Tibial nerve (tissue), 4 donors: ENCODE results near the gene PDHB. TPM values are rescaled to one million over a fixed set of nuclear protein-coding genes. Genes with fewer than 3 reads are reported as not detected.

Source experiments
- DNase-seq, 2 donors: peaks; one replicate each; pipeline ENCODE4 v3.0.0-alpha.2; 2019; ENCODE audit warnings: low spot score in 2 of 2
- H3K27ac ChIP-seq, 4 donors: fragments of 200-600 bp; sonication (generic) in 3 of 4; one replicate each; pipeline ENCODE4 v1.5.1; 2017 to 2019; ENCODE audit warnings: mild to moderate bottlenecking in 1 of 4
- H3K27me3 ChIP-seq, 2 donors: fragments of 200-600 bp; sonication (generic) in 1 of 2; one replicate each; pipeline versions ENCODE4 v1.5.1 to v1.6.0; 2017 to 2019
- H3K36me3 ChIP-seq, 3 donors: fragments of 200-600 bp; sonication (generic); one replicate each; pipeline ENCODE4 v1.5.1; 2018 to 2019
- H3K4me1 ChIP-seq, 4 donors: fragments of 200-600 bp; sonication (generic) in 3 of 4; one replicate each; pipeline ENCODE4 v1.5.1; 2017 to 2019
- H3K4me3 ChIP-seq, 4 donors: fragments of 200-600 bp; sonication (generic) in 3 of 4; one replicate each; pipeline ENCODE4 v1.5.1; 2017 to 2019; ENCODE audit warnings: mild to moderate bottlenecking in 1 of 4, moderate library complexity in 1 of 4
- H3K9me3 ChIP-seq, 4 donors: fragments of 200-600 bp; sonication (generic) in 3 of 4; one replicate each; pipeline ENCODE4 v1.5.1; 2017 to 2019
- CTCF ChIP-seq, 5 experiments: fragments of 200-600 bp in 3 of 5; fragments of 450-650 bp in 2 of 5; sonication (generic) in 3 of 5; IDR thresholded peaks; one replicate each; pipeline ENCODE4 v1.5.1; 2016 to 2019; ENCODE audit warnings: antibody characterized with exemption in 5 of 5, mild to moderate bottlenecking in 3 of 5, moderate library complexity in 2 of 5
- EP300 ChIP-seq, 2 donors: sonication (generic); formaldehyde crosslinking; IDR thresholded peaks; one replicate each; pipeline ENCODE4 v1.6.1; 2017; ENCODE audit warnings: antibody characterized with exemption in 2 of 2, mild to moderate bottlenecking in 1 of 2
- POLR2A ChIP-seq, 2 donors: fragments of 450-650 bp; IDR thresholded peaks; one replicate each; pipeline ENCODE4 v1.6.1; 2017; ENCODE audit warnings: antibody characterized with exemption in 2 of 2, mild to moderate bottlenecking in 2 of 2, moderate library complexity in 2 of 2
- WGBS, 2 donors: methylation state at CpG; one replicate each; pipeline ENCODE4 v1.1.5; 2018; 5-methylcytosine and 5-hydroxymethylcytosine counted together
- total RNA-seq, 4 donors: library from RNA; depleted of rRNA; stranded (reverse); fragments of >200 nt; gene quantifications; one replicate each; pipeline ENCODE4 v1.1.0, GENCODE V29; 2016

The PDHB gene
- total RNA-seq, 4 donors from 2014 or later, result 49.8 to 66.7 (median 55.6) TPM

GRCh38 chr3:58469096-58469495, 35.5 kb upstream of the PDHB start:
- no peaks in the 10 kb centered on the region for H3K9me3 ChIP-seq
- H3K27me3 ChIP-seq, result no peaks in the 10 kb centered on the region
- no peaks in the 10 kb centered on the region for H3K36me3 ChIP-seq
- TF ChIP-seq CTCF (IDR thresholded peaks at IDR 0.05) (no peak), EP300 (IDR thresholded peaks at IDR 0.05) (no peak), POLR2A (IDR thresholded peaks at IDR 0.05) (no peak)
- no peak overlapping the region for H3K27ac ChIP-seq
- DNase-seq, result no peak
- WGBS, 2 donors, result 75 to 80% methylated on average over 4 of the region's 4 CpGs
- no peak overlapping the region for H3K4me3 ChIP-seq
- peaks cover 0 to 13% (median 8%) of the 10 kb centered on the region in 4 donors for H3K4me1 ChIP-seq

DNA sequence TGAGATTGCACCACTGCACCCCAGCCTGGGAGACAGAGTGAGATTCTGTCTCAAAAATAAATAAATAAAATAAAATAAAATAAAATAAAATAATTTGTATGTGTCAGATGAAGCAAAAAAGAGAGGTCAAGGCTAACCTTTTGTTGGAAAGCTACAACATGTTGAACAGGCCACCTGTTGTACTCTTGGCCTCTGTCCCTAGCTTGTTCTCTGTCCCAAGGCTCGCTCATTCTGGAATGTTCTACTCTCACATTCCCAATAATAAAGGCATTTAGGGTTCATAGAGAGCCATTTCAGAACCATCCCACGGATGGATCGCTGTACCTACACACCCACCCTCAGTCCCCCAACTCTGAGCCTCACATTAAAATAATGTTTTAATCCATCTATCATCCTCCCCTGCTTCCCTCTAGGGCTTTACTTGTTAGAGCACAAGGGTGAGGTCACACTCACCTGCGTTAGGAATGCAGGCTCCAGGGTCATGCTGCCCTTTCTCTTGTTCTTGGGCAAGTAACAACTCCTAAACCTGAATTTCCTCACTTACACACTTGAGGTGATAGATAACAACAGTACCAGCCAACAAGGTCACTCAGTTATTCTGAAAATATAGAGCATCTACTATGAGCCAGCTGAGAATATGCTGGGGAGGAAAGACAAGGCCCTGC, 33.4 kb upstream of the PDHB start:
- no peaks in the 10 kb centered on the region for H3K36me3 ChIP-seq
- no peaks in the 10 kb centered on the region for H3K9me3 ChIP-seq
- DNase-seq, result no peak
- no peaks in the 10 kb centered on the region for H3K27me3 ChIP-seq
- H3K4me3 ChIP-seq, result no peak overlapping the region
- H3K4me1 ChIP-seq, result peaks cover 0 to 21% (median 11%) of the 10 kb centered on the region in 4 donors
- H3K27ac ChIP-seq, result no peak overlapping the region
- 71 to 75% methylated on average over 4 of the region's 4 CpGs for WGBS, 2 donors
- TF ChIP-seq CTCF (IDR thresholded peaks at IDR 0.05) (no peak), POLR2A (IDR thresholded peaks at IDR 0.05) (no peak), EP300 (IDR thresholded peaks at IDR 0.05) (no peak)

DNA sequence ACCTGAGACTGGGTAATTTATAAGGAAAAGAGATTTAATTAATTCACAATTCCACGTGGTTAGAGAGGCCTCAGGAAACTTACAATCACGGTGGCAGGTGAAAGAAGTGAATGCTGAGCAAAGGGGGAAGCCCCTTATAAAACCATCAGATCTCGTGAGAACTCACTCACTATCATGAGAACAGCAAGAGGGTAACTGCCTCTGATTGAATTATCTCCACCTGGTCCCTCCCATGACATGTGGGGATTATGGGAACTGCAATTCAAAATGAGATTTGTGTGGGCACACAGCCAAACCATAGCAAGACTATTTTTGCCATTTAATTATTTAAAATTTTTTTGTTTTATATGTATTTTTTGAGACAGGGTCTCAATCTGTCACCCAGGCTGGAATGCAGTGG, 31.2 kb upstream of the PDHB start:
- no peaks in the 10 kb centered on the region for H3K9me3 ChIP-seq
- no peak overlapping the region for H3K27ac ChIP-seq
- no peaks in the 10 kb centered on the region for H3K27me3 ChIP-seq
- H3K36me3 ChIP-seq, result no peaks in the 10 kb centered on the region
- DNase-seq, result no peak
- H3K4me1 ChIP-seq, result peaks cover 0 to 17% (median 0%) of the 10 kb centered on the region in 4 donors
- H3K4me3 ChIP-seq, result no peak overlapping the region
- TF ChIP-seq EP300 (IDR thresholded peaks at IDR 0.05) (no peak), CTCF (IDR thresholded peaks at IDR 0.05) (no peak), POLR2A (IDR thresholded peaks at IDR 0.05) (no peak)
- WGBS, 2 donors, result 78 to 82% methylated on average over 3 of the region's 3 CpGs

DNA sequence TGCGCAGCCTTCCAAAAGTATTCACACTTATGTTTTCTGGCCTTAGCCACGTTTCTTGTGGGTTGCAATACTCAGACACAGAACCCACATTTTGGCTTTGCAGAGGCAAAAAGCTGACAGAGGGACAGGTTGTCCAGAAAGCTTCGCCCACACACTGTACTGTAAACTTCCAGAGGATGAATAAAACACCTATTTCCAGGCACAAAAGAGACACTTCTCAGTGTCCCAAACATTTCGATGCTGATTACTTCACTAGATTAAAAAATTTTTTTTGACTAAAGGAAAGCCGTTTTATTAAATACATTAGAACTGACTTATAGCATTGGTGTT, 30.3 kb upstream of the PDHB start:
- no peaks in the 10 kb centered on the region for H3K9me3 ChIP-seq
- H3K27me3 ChIP-seq, result no peaks in the 10 kb centered on the region
- peaks cover 0 to 17% (median 0%) of the 10 kb centered on the region in 4 donors for H3K4me1 ChIP-seq
- WGBS, 2 donors, result 34 to 41% methylated on average over 5 of the region's 5 CpGs
- peak overlapping the region in 1 of 4 donors; percentile 33 for H3K4me3 ChIP-seq
- no peak for DNase-seq
- H3K27ac ChIP-seq, result no peak overlapping the region
- TF ChIP-seq POLR2A (IDR thresholded peaks at IDR 0.05), result no peak
- H3K36me3 ChIP-seq, result no peaks in the 10 kb centered on the region

DNA sequence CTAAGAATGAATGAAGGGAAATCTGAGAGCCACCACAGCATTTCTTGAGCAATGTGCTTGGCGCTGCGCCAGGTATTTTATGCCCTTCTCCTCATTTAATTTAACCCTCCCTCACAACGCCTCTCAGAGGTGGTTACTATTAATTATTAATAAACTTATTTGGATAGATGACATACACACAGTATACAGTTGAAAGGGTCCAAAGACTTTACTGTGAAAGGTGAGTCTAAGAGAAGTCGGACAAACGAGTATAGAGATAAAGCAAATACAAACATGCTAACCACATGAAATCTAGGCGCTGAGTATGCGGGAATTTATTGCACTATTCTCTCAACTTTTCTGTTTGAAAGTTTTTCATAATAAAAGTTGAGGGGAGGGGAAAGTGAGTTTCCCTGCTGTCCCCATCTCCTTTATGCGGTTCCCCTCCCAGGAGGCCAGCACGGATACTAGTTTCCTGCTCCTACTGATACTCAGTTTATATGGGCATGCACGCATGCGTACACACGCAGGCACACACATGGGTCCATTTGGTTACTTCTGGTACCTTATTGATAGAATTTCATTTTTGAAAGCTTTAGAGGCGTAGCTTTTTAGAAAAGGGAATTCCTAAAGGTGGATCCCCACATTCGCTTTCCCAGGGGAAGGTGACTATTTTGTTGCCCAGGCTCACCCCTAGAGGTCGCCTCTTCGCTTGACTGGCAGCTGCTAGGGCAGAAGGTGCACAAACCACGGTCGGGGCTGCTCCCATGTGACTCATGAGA, 29.7 kb upstream of the PDHB start:
- H3K4me3 ChIP-seq, result peak overlapping the region in 3 of 4 donors; percentile 10 to 33 (median 16)
- no peaks in the 10 kb centered on the region for H3K27me3 ChIP-seq
- H3K4me1 ChIP-seq, result peaks cover 0 to 17% (median 0%) of the 10 kb centered on the region in 4 donors
- no peaks in the 10 kb centered on the region for H3K9me3 ChIP-seq
- H3K36me3 ChIP-seq, result no peaks in the 10 kb centered on the region
- no peak overlapping the region for H3K27ac ChIP-seq
- DNase-seq, result peak; percentile 33 to 57
- TF ChIP-seq CTCF (IDR thresholded peaks at IDR 0.05) (peak; percentile 67 to 77 (median 72)), POLR2A (IDR thresholded peaks at IDR 0.05) (no peak), EP300 (IDR thresholded peaks at IDR 0.05) (no peak)
- WGBS, 2 donors, result 14 to 23% methylated on average over 18 of the region's 18 CpGs
